Mesothelial cell of epicardium (in vitro differentiated cells): ENCODE measurements around the gene ARHGAP18. TPM values are rescaled to one million over a fixed set of nuclear protein-coding genes. Genes with fewer than 3 reads are reported as not detected.

Experiments
- DNase-seq, 2 experiments: peaks; one replicate each; pipeline ENCODE4 v3.0.0; 2021; ENCODE audit warnings: low spot score in 2 of 2; ENCODE audit not compliant: unreplicated experiment in 2 of 2
- H3K27ac Mint-ChIP-seq: 2 replicates; pipeline ENCODE4 v1.8.0; 2021; ENCODE audit warnings: mixed read lengths
- H3K27me3 Mint-ChIP-seq: 2 replicates; pipeline ENCODE4 v1.8.0; 2021; ENCODE audit warnings: low read depth, mixed read lengths
- H3K36me3 Mint-ChIP-seq: 2 replicates; pipeline ENCODE4 v1.8.0; 2021; ENCODE audit warnings: mixed read lengths
- H3K4me1 Mint-ChIP-seq: 2 replicates; pipeline ENCODE4 v1.8.0; 2021; ENCODE audit warnings: mixed read lengths
- H3K4me3 Mint-ChIP-seq: 2 replicates; pipeline ENCODE4 v1.8.0; 2021; ENCODE audit warnings: mild to moderate bottlenecking, moderate library complexity, mixed read lengths
- H3K9me3 Mint-ChIP-seq: 2 replicates; pipeline ENCODE4 v1.8.0; 2021; ENCODE audit warnings: mixed read lengths
- total RNA-seq: library from RNA; stranded (reverse); gene quantifications from 3 replicates; pipeline ENCODE4 v1.2.1, GENCODE V29; 2021
- TF ChIP-seq, protein P1 (sequence below): fragments of 200-600 bp; sonication (generic); IDR thresholded peaks from one replicate; pipeline ENCODE4 v1.5.0; 2021; ENCODE audit warnings: antibody characterized with exemption; ENCODE audit not compliant: unreplicated experiment

ARHGAP18 gene
- total RNA-seq, 1 donor from 2014 or later, result 10.5 TPM

DNA sequence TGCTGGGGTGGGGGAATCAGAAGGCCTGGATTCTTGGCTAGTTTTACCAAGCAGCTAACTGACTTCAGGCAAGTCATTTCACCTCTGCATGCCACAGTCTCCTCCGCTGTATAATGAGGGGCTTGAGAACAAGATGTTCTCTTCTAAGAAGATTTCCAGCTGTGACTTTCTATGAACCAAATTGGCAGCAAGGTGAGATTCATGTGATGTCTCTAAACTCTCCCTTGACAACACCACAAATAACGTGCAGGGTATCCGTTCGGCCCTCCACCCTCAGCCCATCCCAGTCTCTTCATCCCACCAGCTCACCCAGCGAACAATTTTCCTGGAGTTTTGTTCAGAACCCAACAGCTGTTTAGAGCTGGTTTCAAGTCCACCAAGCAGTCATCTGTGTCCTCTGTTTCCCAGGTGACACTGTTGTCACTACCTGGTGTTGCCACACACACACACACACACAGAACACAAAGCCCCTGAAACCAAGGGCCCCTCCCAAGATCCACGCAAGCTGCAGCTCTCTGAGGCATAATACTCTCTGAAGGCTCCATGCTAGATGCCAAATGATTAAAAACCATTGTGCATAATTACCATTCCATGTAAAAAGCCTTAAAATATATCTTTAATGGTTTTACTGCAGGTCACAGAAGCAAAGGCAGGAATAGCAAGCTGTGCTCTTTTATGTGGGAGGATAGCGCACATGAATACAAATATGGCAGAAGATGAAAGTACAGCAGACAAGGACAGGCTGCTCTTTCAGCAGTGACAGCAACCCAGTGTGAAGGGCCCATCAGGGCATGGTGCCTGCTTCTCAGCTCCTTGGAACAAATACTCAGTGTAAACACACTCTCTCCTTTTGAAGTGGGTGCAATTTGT is 48.2 kb downstream of the ARHGAP18 start:
- Mint-ChIP-seq H3K4me3 (no peak overlapping the region), H3K27me3 (no peaks in the 10 kb centered on the region), H3K9me3 (no peaks in the 10 kb centered on the region), H3K4me1 (peaks cover 32% of the 10 kb centered on the region), H3K36me3 (no peaks in the 10 kb centered on the region), H3K27ac (peak overlapping the region; percentile 45)
- no peak for DNase-seq
- TF ChIP-seq, protein P1, sequence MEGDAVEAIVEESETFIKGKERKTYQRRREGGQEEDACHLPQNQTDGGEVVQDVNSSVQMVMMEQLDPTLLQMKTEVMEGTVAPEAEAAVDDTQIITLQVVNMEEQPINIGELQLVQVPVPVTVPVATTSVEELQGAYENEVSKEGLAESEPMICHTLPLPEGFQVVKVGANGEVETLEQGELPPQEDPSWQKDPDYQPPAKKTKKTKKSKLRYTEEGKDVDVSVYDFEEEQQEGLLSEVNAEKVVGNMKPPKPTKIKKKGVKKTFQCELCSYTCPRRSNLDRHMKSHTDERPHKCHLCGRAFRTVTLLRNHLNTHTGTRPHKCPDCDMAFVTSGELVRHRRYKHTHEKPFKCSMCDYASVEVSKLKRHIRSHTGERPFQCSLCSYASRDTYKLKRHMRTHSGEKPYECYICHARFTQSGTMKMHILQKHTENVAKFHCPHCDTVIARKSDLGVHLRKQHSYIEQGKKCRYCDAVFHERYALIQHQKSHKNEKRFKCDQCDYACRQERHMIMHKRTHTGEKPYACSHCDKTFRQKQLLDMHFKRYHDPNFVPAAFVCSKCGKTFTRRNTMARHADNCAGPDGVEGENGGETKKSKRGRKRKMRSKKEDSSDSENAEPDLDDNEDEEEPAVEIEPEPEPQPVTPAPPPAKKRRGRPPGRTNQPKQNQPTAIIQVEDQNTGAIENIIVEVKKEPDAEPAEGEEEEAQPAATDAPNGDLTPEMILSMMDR, result no peak

DNA sequence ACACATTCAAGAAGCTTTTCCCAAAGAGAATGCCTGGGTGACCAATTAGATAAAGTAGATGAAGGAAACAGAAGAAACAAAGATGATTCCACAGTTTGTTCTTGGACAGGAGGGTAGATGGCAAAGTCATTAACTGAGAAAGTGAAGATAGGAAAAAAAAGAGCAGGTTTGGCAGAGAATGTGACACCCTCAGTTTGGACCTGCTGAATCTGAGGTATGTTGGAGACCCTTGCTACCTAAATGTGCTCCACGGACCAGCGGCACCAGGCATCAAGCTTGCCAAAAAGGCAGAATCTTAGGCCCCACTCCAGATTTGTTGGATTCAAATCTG is 49.7 kb downstream of the ARHGAP18 start:
- H3K4me1 Mint-ChIP-seq, result peaks cover 32% of the 10 kb centered on the region
- peaks cover under 1% of the 10 kb centered on the region for H3K36me3 Mint-ChIP-seq
- TF ChIP-seq, protein P1, result no peak
- no peaks in the 10 kb centered on the region for H3K27me3 Mint-ChIP-seq
- no peak overlapping the region for H3K4me3 Mint-ChIP-seq
- no peak for DNase-seq
- H3K9me3 Mint-ChIP-seq, result no peaks in the 10 kb centered on the region
- no peak overlapping the region for H3K27ac Mint-ChIP-seq

DNA sequence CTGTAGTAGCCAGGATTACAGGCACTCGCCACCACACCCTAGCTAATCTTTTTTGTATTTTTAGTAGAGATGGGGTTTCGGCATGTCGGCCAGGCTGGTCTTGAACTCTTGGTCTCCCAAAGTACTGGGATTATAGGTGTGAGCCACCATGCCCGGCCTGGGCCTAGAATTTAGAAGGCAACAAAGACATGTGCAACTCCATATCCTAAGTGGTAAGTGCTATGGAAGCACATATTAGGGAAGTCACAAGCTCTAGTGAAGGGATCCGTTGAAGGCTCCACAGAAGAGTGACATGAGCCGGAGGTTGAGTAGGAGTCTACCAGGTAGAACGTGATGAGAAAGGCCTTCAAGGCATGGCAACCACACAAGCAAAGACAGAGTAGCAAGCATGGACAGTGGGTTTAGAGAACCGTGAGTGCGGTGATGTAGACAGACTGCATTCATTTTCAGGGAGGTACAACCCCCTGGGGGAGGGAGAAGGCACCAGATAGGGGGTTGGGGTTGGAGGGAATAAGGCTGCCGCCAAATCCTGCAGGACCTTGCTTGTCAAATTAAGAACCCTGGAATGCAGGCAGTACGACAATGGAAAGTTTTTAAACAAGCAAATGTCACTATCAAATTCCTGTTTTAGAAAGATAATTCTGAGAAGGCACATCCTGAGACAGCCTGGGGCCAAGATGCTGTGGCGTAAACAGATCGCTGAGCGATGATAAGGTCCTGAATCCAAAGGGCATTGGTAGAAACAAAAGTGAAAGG is 50.2 kb downstream of the ARHGAP18 start:
- no peaks in the 10 kb centered on the region for H3K27me3 Mint-ChIP-seq
- no peak overlapping the region for H3K27ac Mint-ChIP-seq

DNA sequence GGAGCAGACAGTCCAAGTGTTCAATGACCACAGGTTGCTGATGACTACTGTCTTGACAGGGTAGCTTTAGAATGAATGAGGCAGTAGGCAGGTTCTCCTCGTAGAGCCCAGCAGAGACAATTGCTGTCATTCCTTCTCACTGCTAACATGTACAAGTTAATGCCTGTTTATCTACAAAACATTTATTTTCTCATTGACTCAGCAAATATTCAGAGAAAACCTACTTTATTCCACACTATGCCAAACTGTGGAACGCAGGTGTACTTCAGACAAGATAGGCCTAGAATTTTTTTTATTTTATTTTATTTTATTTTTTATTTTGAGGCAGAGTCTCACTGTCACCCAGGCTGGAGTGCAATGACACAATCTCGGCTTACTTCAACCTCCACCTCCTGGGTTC is 50.8 kb downstream of the ARHGAP18 start:
- peaks cover 32% of the 10 kb centered on the region for H3K4me1 Mint-ChIP-seq
- H3K4me3 Mint-ChIP-seq, result no peak overlapping the region
- TF ChIP-seq, protein P1, result no peak
- H3K9me3 Mint-ChIP-seq, result no peaks in the 10 kb centered on the region
- DNase-seq, result no peak
- peaks cover 5% of the 10 kb centered on the region for H3K36me3 Mint-ChIP-seq
- no peak overlapping the region for H3K27ac Mint-ChIP-seq
- H3K27me3 Mint-ChIP-seq, result no peaks in the 10 kb centered on the region

More for the DNA sequence above, 50.2 kb downstream of the ARHGAP18 start:
- Mint-ChIP-seq H3K9me3 (no peaks in the 10 kb centered on the region), H3K4me3 (no peak overlapping the region), H3K36me3 (peaks cover 2% of the 10 kb centered on the region), H3K4me1 (peaks cover 32% of the 10 kb centered on the region)
- TF ChIP-seq, protein P1, result no peak
- no peak for DNase-seq

DNA sequence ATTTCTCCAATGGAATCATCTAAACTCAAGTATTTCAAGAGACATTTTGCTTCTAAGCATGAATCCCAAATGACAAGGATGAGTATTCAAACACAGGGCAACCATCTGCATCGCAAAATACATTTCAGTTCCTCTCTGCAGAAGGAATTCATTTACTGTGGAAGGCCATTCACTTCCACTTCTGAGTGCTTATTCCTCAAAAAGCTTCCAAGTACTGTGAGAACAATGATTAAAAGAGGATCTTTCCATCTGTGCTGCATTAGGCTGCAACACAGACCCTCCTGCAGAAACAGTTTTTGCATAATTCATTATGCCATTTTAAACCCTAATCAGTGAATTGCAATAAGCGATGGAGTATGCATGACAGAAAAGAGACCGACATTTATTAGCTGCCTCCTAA is 52.5 kb downstream of the ARHGAP18 start:
- no peaks in the 10 kb centered on the region for H3K9me3 Mint-ChIP-seq
- H3K27me3 Mint-ChIP-seq, result no peaks in the 10 kb centered on the region
- peaks cover 5% of the 10 kb centered on the region for H3K36me3 Mint-ChIP-seq
- H3K4me3 Mint-ChIP-seq, result no peak overlapping the region
- TF ChIP-seq, protein P1, result no peak
- no peak for DNase-seq
- peaks cover 32% of the 10 kb centered on the region for H3K4me1 Mint-ChIP-seq
- no peak overlapping the region for H3K27ac Mint-ChIP-seq
